HCT116 (cell line): ENCODE data around the gene FAM193A. TPM values are rescaled to one million over a fixed set of nuclear protein-coding genes. Genes with fewer than 3 reads are reported as not detected.

Experiments
- ATAC-seq: fragments of 200-7000 bp; cut with Tn5 transposase; 2 replicates; pipeline ENCODE4 v1.9.1; 2020; ENCODE audit warnings: mild to moderate bottlenecking, moderate library complexity
- BruUV-seq: library from RNA; stranded (reverse); fragments of 400-500 nt; replicated peaks from 2 replicates; lab custom pipeline; 2021; lab: Mats Ljungman, UMichigan
- CTCF ChIA-PET: fragments of 300-600 bp; sonication (Branson Sonifier 250); formaldehyde crosslinking; loops from one replicate; lab custom pipeline; 2021; ENCODE audit warnings: antibody characterized with exemption; lab: Charles Lee
- POLR2A ChIA-PET: fragments of 300-600, 350-600 bp; sonication (Branson Sonifier 250); formaldehyde crosslinking; loops from one replicate; lab custom pipeline; 2021; ENCODE audit warnings: antibody characterized with exemption; lab: Charles Lee
- RAD21 ChIA-PET, 2 experiments: fragments of 300-600 bp; sonication (Branson Sonifier 250); formaldehyde crosslinking; loops; one replicate each; lab custom pipeline; 2023; ENCODE audit warnings: low total read pairs in 2 of 2; ENCODE audit not compliant: uncharacterized antibody in 2 of 2, unreplicated experiment in 2 of 2, low non-redundant PET in 1 of 2; lab: Charles Lee
- DNase-seq: peaks from one replicate; pipeline ENCODE4 v3.0.0-alpha.2; 2010; ENCODE audit warnings: low read depth, low spot score
- H2AFZ ChIP-seq: fragments of 200-600 bp; shearing (Covaris generic), sonication (generic); 2 replicates; pipeline ENCODE4 v1.6.1; 2017; ENCODE audit warnings: low read depth, mixed run types, mixed read lengths, antibody characterized with exemption, low read length; ENCODE audit not compliant: poor library complexity, severe bottlenecking
- H3K27ac ChIP-seq: 2 replicates; pipeline ENCODE4 v1.5.1; 2012; ENCODE audit warnings: low read depth, low read length
- H3K27me3 ChIP-seq: fragments of 200-600 bp; sonication (generic); 2 replicates; pipeline ENCODE4 v1.6.1; 2016; ENCODE audit warnings: mixed run types, low read length, mixed read lengths; ENCODE audit not compliant: insufficient read depth
- H3K36me3 ChIP-seq, 2 experiments: fragments of 200-500 bp in 1 of 2; fragments of 200-600 bp in 1 of 2; sonication (Bioruptor generic) in 1 of 2; sonication (generic) in 1 of 2; 2 replicates each; pipeline versions ENCODE4 v1.5.1 to v1.6.1; 2014 to 2016; ENCODE audit warnings: low read length in 2 of 2, inconsistent platforms in 1 of 2, mixed read lengths in 1 of 2, mixed run types in 1 of 2; ENCODE audit not compliant: insufficient read depth in 2 of 2, control insufficient read depth in 1 of 2
- H3K4me1 ChIP-seq, 2 experiments: fragments of 200-600 bp in 1 of 2; sonication (generic) in 1 of 2; 2 replicates each; pipeline versions ENCODE4 v1.5.1 to v1.6.1; 2012 to 2017; ENCODE audit warnings: low read length in 2 of 2, inconsistent platforms in 1 of 2, mild to moderate bottlenecking in 1 of 2, mixed read lengths in 1 of 2, mixed run types in 1 of 2, moderate library complexity in 1 of 2; ENCODE audit not compliant: insufficient read depth in 2 of 2, control insufficient read depth in 1 of 2
- H3K4me2 ChIP-seq: fragments of 200-600 bp; sonication (generic); 2 replicates; pipeline ENCODE4 v1.6.1; 2017; ENCODE audit warnings: mixed run types, low read length, mixed read lengths
- H3K4me3 ChIP-seq, 2 experiments: fragments of 200-600 bp in 1 of 2; sonication (generic) in 1 of 2; replicated peaks in 1 of 2; 2 replicates each; pipeline ENCODE4 v1.5.1; 2011 to 2016; ENCODE audit warnings: low read length in 2 of 2, control low read depth in 1 of 2, low read depth in 1 of 2, mild to moderate bottlenecking in 1 of 2, mixed read lengths in 1 of 2, mixed run types in 1 of 2
- H3K79me2 ChIP-seq: fragments of 200-600 bp; sonication (generic); 2 replicates; pipeline ENCODE4 v1.6.1; 2017; ENCODE audit warnings: mild to moderate bottlenecking, mixed run types, low read length, moderate library complexity, mixed read lengths; ENCODE audit not compliant: insufficient read depth
- H3K9ac ChIP-seq: fragments of 200-600 bp; sonication (generic); 2 replicates; pipeline ENCODE4 v1.6.1; 2016; ENCODE audit warnings: low read length, mixed read lengths
- H3K9me2 ChIP-seq: fragments of 200-600 bp; sonication (generic), shearing (Covaris generic); 2 replicates; pipeline ENCODE4 v1.6.1; 2017; ENCODE audit warnings: mixed run types, mild to moderate bottlenecking, moderate library complexity; ENCODE audit not compliant: insufficient read depth
- H3K9me3 ChIP-seq, 2 experiments: fragments of 200-500 bp in 1 of 2; fragments of 200-600 bp in 1 of 2; sonication (Bioruptor generic) in 1 of 2; sonication (generic) in 1 of 2; 2 replicates each; pipeline ENCODE4 v1.6.1; 2014 to 2017; ENCODE audit warnings: low read length in 2 of 2, mixed read lengths in 2 of 2, inconsistent platforms in 1 of 2, low read depth in 1 of 2, mild to moderate bottlenecking in 1 of 2, mixed run types in 1 of 2, moderate library complexity in 1 of 2; ENCODE audit not compliant: control insufficient read depth in 1 of 2, insufficient read depth in 1 of 2
- H4K20me1 ChIP-seq: fragments of 200-600 bp; sonication (generic), shearing (Covaris generic); 2 replicates; pipeline ENCODE4 v1.6.1; 2017; ENCODE audit warnings: mixed run types, mild to moderate bottlenecking, moderate library complexity; ENCODE audit not compliant: insufficient read depth
- CBX3 ChIP-seq: IDR thresholded peaks from 2 replicates; pipeline ENCODE4 v1.6.1; 2012; ENCODE audit warnings: low read depth
- CEBPB ChIP-seq: IDR thresholded peaks from 2 replicates; pipeline ENCODE4 v1.6.1; 2012; ENCODE audit warnings: low read depth
- CTCF ChIP-seq, 3 experiments: fragments of 200-600 bp in 1 of 3; sonication (generic) in 1 of 3; IDR thresholded peaks in 2 of 3; conservative IDR thresholded peaks in 1 of 3; 2 replicates each; pipeline ENCODE4 v1.5.1; 2012 to 2017; ENCODE audit warnings: low read depth in 2 of 3, low read length in 2 of 3, antibody characterized with exemption in 1 of 3, borderline replicate concordance in 1 of 3, control low read depth in 1 of 3, mild to moderate bottlenecking in 1 of 3, mixed read lengths in 1 of 3, mixed run types in 1 of 3, moderate library complexity in 1 of 3; ENCODE audit not compliant: insufficient read depth in 1 of 3
- EGR1 ChIP-seq: IDR thresholded peaks from 2 replicates; pipeline ENCODE4 v1.6.1; 2012; ENCODE audit warnings: low read depth
- EZH2phosphoT487 ChIP-seq: fragments of 200-600 bp; IDR thresholded peaks from 2 replicates; pipeline ENCODE4 v1.6.1; 2018; ENCODE audit warnings: antibody characterized with exemption, borderline replicate concordance
- JUND ChIP-seq: IDR thresholded peaks from 2 replicates; pipeline ENCODE4 v1.6.1; 2012
- POLR2A ChIP-seq: IDR thresholded peaks from 2 replicates; pipeline ENCODE4 v1.7.0; 2011; ENCODE audit warnings: borderline replicate concordance; ENCODE audit not compliant: insufficient read depth, insufficient read length; ENCODE audit errors: extremely low read depth
- POLR2AphosphoS5 ChIP-seq: IDR thresholded peaks from 2 replicates; pipeline ENCODE4 v1.6.1; 2011; ENCODE audit warnings: mild to moderate bottlenecking, low read depth, low read length, moderate library complexity
- SP1 ChIP-seq: IDR thresholded peaks from 2 replicates; pipeline ENCODE4 v1.6.1; 2012; ENCODE audit warnings: low read depth
- SRF ChIP-seq: IDR thresholded peaks from 2 replicates; pipeline ENCODE4 v1.6.1; 2012; ENCODE audit warnings: low read depth
- YY1 ChIP-seq: IDR thresholded peaks from 2 replicates; pipeline ENCODE4 v1.6.1; 2011; ENCODE audit warnings: low read length, low read depth, moderate library complexity, mild to moderate bottlenecking; ENCODE audit not compliant: insufficient replicate concordance; ENCODE audit errors: extremely low read depth
- ZNF274 ChIP-seq: fragments of 200-500 bp; sonication (Bioruptor generic); IDR thresholded peaks from 2 replicates; pipeline ENCODE4 v1.6.1; 2014; ENCODE audit warnings: mild to moderate bottlenecking, low read depth, low read length, inconsistent platforms
- intact Hi-C: fragments of 100-400 bp; cut with micrococcal nuclease; formaldehyde crosslinking; loops from 2 replicates; pipeline ENCODE4 v1.10.0; 2022
- total RNA-seq: library from RNA; stranded (reverse); gene quantifications from one replicate; pipeline ENCODE4 v1.2.1, GENCODE V29; 2021; ENCODE audit not compliant: unreplicated experiment
- TF ChIP-seq, protein P1 (sequence below): IDR thresholded peaks from 2 replicates; pipeline ENCODE4 v1.6.1; 2012
- TF ChIP-seq, protein P2 (sequence below): IDR thresholded peaks from 2 replicates; pipeline ENCODE4 v1.6.1; 2012

FAM193A gene
- total RNA-seq, 1 experiment from 2014 or later, result 15.7 TPM

- DNase-seq (no peak), ATAC-seq (no peak)
- Histone ChIP-seq H3K27me3 (no peaks in the 10 kb centered on the region), H2AFZ (no peak overlapping the region), H3K4me3 (no peak overlapping the region), H3K9me3 (no peaks in the 10 kb centered on the region), H3K4me2 (no peak overlapping the region), H3K27ac (no peak overlapping the region), H3K79me2 (no peaks in the 10 kb centered on the region), H4K20me1 (no peaks in the 10 kb centered on the region), H3K4me1 (no peaks in the 10 kb centered on the region), H3K9me2 (no peaks in the 10 kb centered on the region), H3K36me3 (peaks cover 16 to 19% of the 10 kb centered on the region in 2 experiments; a peak in 3 of 4 replicates), H3K9ac (no peak overlapping the region)
- TF ChIP-seq ZNF274 (no peak), EZH2phosphoT487 (no peak), EGR1 (no peak), SP1 (no peak), POLR2AphosphoS5 (no peak), POLR2A (no peak), CEBPB (no peak), CTCF (IDR thresholded peaks at IDR 0.05 in 2 of 3, conservative IDR thresholded peaks at IDR 0.05 in 1 of 3; ENCODE audit: borderline replicate concordance in 1 of 3, insufficient read depth in 1 of 3, low read depth in 2 of 3, low read length in 2 of 3) (no peak), CBX3 (no peak), JUND (no peak), YY1 (no peak), SRF (no peak)
- TF ChIP-seq, protein P1, sequence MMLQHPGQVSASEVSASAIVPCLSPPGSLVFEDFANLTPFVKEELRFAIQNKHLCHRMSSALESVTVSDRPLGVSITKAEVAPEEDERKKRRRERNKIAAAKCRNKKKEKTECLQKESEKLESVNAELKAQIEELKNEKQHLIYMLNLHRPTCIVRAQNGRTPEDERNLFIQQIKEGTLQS, result no peak
- TF ChIP-seq, protein P2, sequence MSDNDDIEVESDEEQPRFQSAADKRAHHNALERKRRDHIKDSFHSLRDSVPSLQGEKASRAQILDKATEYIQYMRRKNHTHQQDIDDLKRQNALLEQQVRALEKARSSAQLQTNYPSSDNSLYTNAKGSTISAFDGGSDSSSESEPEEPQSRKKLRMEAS, result no peak
- intact Hi-C loops, result no loop called here
- CTCF ChIA-PET, result no interaction called here
- RAD21 ChIA-PET, result no interaction called here
- no TSS peak for BruUV-seq
- POLR2A ChIA-PET, result no interaction called here
These were observed 107.1 kb downstream of the FAM193A start for GRCh38 chr4:2643555-2643954.
